Neural cell (in vitro differentiated cells): ENCODE results near the gene NOSIP. TPM values are rescaled to one million over a fixed set of nuclear protein-coding genes. Genes with fewer than 3 reads are reported as not detected.

ENCODE experiments used
- H2AFZ ChIP-seq: fragments of 200-600, 300-800 bp; sonication (generic), shearing (Covaris generic); 2 replicates; pipeline ENCODE4 v1.6.0; 2014; ENCODE audit warnings: low read depth, mild to moderate bottlenecking, antibody characterized with exemption, low read length, moderate library complexity
- H3F3A ChIP-seq: fragments of 200-600 bp; shearing (Covaris generic); 2 replicates; pipeline ENCODE4 v1.6.1; 2016; ENCODE audit warnings: mild to moderate bottlenecking, moderate library complexity, mixed read lengths, antibody characterized with exemption, low read length; ENCODE audit not compliant: insufficient read depth, poor library complexity, severe bottlenecking
- H3K27ac ChIP-seq: fragments of 200-600, 300-800 bp; sonication (generic), shearing (Covaris generic); 2 replicates; pipeline ENCODE4 v1.5.1; 2014; ENCODE audit warnings: mild to moderate bottlenecking, low read length, moderate library complexity
- H3K27me3 ChIP-seq: fragments of 300-800, 200-600 bp; sonication (generic), shearing (Covaris generic); 2 replicates; pipeline ENCODE4 v1.6.0; 2014; ENCODE audit warnings: mild to moderate bottlenecking, low read depth, low read length, moderate library complexity; ENCODE audit not compliant: insufficient read depth
- H3K36me3 ChIP-seq: fragments of 300-800, 200-600 bp; sonication (generic), shearing (Covaris generic); 2 replicates; pipeline ENCODE4 v1.5.1; 2014; ENCODE audit warnings: mild to moderate bottlenecking, antibody characterized with exemption, low read length, moderate library complexity; ENCODE audit not compliant: insufficient read depth
- H3K4me2 ChIP-seq: fragments of 300-800, 200-600 bp; sonication (generic), shearing (Covaris generic); 2 replicates; pipeline ENCODE4 v1.6.0; 2014; ENCODE audit warnings: mild to moderate bottlenecking, low read length
- H3K4me3 ChIP-seq: fragments of 300-800, 200-600 bp; sonication (generic), shearing (Covaris generic); 2 replicates; pipeline ENCODE4 v1.5.1; 2014; ENCODE audit warnings: mild to moderate bottlenecking, low read length, moderate library complexity
- H3K79me2 ChIP-seq: fragments of 200-600 bp; shearing (Covaris generic); replicated peaks from 2 replicates; pipeline ENCODE4 v1.6.0; 2014; ENCODE audit warnings: mild to moderate bottlenecking, low read length, moderate library complexity; ENCODE audit not compliant: insufficient read depth
- H3K9ac ChIP-seq: fragments of 300-800, 200-600 bp; sonication (generic), shearing (Covaris generic); 2 replicates; pipeline ENCODE4 v1.6.1; 2016; ENCODE audit warnings: mild to moderate bottlenecking, low read length, mixed read lengths
- H3K9me2 ChIP-seq: fragments of 200-600 bp; shearing (Covaris generic); 2 replicates; pipeline ENCODE4 v1.6.1; 2016; ENCODE audit warnings: mild to moderate bottlenecking, low read length, mixed read lengths; ENCODE audit not compliant: insufficient read depth
- H3K9me3 ChIP-seq: fragments of 200-600, 300-800 bp; sonication (generic), shearing (Covaris generic); 2 replicates; pipeline ENCODE4 v1.6.1; 2016; ENCODE audit warnings: mild to moderate bottlenecking, mixed run types, low read length, moderate library complexity, mixed read lengths
- H4K20me1 ChIP-seq: fragments of 200-600 bp; shearing (Covaris generic); 2 replicates; pipeline ENCODE4 v1.6.1; 2016; ENCODE audit warnings: mild to moderate bottlenecking, mixed run types; ENCODE audit not compliant: insufficient read depth
- EP300 ChIP-seq: fragments of 450-650 bp; conservative IDR thresholded peaks from 2 replicates; pipeline ENCODE4 v1.6.1; 2014; ENCODE audit warnings: antibody characterized with exemption, mild to moderate bottlenecking, moderate library complexity; ENCODE audit not compliant: poor library complexity, severe bottlenecking
- EZH2 ChIP-seq: fragments of 200-600, 300-800 bp; shearing (Covaris generic), sonication (generic); IDR thresholded peaks from 2 replicates; pipeline ENCODE4 v1.6.1; 2014; ENCODE audit warnings: antibody characterized with exemption, low read length, borderline replicate concordance, mild to moderate bottlenecking; ENCODE audit not compliant: insufficient read depth, poor library complexity, severe bottlenecking
- MXI1 ChIP-seq: fragments of 450-650 bp; conservative IDR thresholded peaks from 2 replicates; pipeline ENCODE4 v1.6.1; 2014; ENCODE audit warnings: antibody characterized with exemption, mild to moderate bottlenecking; ENCODE audit not compliant: poor library complexity, severe bottlenecking
- POLR2AphosphoS5 ChIP-seq: IDR thresholded peaks from 2 replicates; pipeline ENCODE4 v1.6.1; 2012
- RAD21 ChIP-seq: fragments of 450-650 bp; conservative IDR thresholded peaks from 2 replicates; pipeline ENCODE4 v1.6.1; 2014; ENCODE audit warnings: antibody characterized with exemption, mild to moderate bottlenecking, moderate library complexity
- SMC3 ChIP-seq: fragments of 450-650 bp; conservative IDR thresholded peaks from 2 replicates; pipeline ENCODE4 v1.6.1; 2014; ENCODE audit warnings: antibody characterized with exemption, mild to moderate bottlenecking, moderate library complexity; ENCODE audit not compliant: poor library complexity
- TAF1 ChIP-seq: IDR thresholded peaks from 2 replicates; pipeline ENCODE4 v1.6.1; 2012; ENCODE audit warnings: low read depth
- polyA plus RNA-seq: library from polyadenylated mRNA; depleted of rRNA; stranded (reverse); fragments of >200 nt; gene quantifications from 2 replicates; pipeline ENCODE4 v1.2.3, GENCODE V29; 2014
- TF ChIP-seq, protein P1 (sequence below): fragments of 450-650 bp; IDR thresholded peaks from 2 replicates; pipeline ENCODE4 v1.5.1; 2014; ENCODE audit warnings: antibody characterized with exemption, mild to moderate bottlenecking, moderate library complexity; ENCODE audit not compliant: poor library complexity, severe bottlenecking
- TF ChIP-seq, protein P2 (sequence below): IDR thresholded peaks from 2 replicates; pipeline ENCODE4 v1.6.1; 2012; ENCODE audit warnings: borderline replicate concordance

NOSIP gene
- polyA plus RNA-seq, 1 donor from 2014 or later: 129 TPM

DNA sequence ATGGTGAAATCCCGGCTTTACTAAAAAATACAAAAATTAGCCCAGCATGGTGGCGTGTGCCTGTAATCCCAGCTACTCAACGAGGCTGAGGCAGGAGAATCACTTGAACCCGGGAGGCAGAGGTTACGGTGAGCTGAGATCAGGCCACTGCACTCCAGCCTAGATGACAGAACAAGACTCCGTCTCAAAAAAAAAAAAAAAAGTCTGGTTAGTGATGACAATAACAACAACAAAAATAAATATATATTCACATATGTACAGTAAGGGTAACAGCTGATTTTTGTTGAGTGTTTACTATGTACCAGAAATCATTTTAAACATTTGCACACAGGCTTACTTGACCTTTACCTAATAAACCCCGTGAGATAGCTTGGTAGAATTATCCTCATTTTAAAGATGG is 36.6 kb upstream of the NOSIP start:
- no peak overlapping the region for H3K4me3 ChIP-seq
- H2AFZ ChIP-seq: no peak overlapping the region
- no peaks in the 10 kb centered on the region for H3K9me2 ChIP-seq
- H3K9me3 ChIP-seq: no peaks in the 10 kb centered on the region
- no peaks in the 10 kb centered on the region for H3F3A ChIP-seq
- H3K27me3 ChIP-seq: no peaks in the 10 kb centered on the region
- H3K9ac ChIP-seq: no peak overlapping the region
- peaks cover 4% of the 10 kb centered on the region for H3K79me2 ChIP-seq
- peaks cover 4% of the 10 kb centered on the region for H3K36me3 ChIP-seq
- no peaks in the 10 kb centered on the region for H4K20me1 ChIP-seq
- H3K27ac ChIP-seq: no peak overlapping the region
- TF ChIP-seq, protein P1, sequence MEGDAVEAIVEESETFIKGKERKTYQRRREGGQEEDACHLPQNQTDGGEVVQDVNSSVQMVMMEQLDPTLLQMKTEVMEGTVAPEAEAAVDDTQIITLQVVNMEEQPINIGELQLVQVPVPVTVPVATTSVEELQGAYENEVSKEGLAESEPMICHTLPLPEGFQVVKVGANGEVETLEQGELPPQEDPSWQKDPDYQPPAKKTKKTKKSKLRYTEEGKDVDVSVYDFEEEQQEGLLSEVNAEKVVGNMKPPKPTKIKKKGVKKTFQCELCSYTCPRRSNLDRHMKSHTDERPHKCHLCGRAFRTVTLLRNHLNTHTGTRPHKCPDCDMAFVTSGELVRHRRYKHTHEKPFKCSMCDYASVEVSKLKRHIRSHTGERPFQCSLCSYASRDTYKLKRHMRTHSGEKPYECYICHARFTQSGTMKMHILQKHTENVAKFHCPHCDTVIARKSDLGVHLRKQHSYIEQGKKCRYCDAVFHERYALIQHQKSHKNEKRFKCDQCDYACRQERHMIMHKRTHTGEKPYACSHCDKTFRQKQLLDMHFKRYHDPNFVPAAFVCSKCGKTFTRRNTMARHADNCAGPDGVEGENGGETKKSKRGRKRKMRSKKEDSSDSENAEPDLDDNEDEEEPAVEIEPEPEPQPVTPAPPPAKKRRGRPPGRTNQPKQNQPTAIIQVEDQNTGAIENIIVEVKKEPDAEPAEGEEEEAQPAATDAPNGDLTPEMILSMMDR: no peak
- TF ChIP-seq POLR2AphosphoS5 (no peak), SMC3 (no peak), EP300 (no peak), EZH2 (no peak), MXI1 (no peak), RAD21 (no peak), TAF1 (no peak)
- TF ChIP-seq, protein P2, sequence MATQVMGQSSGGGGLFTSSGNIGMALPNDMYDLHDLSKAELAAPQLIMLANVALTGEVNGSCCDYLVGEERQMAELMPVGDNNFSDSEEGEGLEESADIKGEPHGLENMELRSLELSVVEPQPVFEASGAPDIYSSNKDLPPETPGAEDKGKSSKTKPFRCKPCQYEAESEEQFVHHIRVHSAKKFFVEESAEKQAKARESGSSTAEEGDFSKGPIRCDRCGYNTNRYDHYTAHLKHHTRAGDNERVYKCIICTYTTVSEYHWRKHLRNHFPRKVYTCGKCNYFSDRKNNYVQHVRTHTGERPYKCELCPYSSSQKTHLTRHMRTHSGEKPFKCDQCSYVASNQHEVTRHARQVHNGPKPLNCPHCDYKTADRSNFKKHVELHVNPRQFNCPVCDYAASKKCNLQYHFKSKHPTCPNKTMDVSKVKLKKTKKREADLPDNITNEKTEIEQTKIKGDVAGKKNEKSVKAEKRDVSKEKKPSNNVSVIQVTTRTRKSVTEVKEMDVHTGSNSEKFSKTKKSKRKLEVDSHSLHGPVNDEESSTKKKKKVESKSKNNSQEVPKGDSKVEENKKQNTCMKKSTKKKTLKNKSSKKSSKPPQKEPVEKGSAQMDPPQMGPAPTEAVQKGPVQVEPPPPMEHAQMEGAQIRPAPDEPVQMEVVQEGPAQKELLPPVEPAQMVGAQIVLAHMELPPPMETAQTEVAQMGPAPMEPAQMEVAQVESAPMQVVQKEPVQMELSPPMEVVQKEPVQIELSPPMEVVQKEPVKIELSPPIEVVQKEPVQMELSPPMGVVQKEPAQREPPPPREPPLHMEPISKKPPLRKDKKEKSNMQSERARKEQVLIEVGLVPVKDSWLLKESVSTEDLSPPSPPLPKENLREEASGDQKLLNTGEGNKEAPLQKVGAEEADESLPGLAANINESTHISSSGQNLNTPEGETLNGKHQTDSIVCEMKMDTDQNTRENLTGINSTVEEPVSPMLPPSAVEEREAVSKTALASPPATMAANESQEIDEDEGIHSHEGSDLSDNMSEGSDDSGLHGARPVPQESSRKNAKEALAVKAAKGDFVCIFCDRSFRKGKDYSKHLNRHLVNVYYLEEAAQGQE: no peak
- H3K4me2 ChIP-seq: no peak overlapping the region

DNA sequence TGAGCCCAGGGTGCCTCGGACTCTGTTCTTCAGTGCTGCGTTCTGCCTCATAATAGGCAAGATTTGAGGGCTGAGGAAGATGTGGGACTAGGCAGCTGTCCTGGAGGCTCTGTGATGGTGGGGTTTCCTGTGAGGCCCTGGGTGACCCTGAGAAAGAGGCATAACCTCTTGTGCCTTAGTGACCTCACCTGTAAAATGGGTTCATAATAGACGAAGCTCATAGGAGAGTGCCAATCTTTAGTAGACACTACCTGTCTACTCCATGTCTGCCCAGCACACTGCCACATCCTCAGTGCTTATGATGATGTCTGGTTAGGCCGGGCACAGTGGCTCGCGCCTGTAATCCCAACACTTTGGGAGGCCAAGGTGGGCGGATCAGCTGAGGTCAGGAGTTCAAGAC is 36.2 kb upstream of the NOSIP start:
- Histone ChIP-seq H3K4me3 (no peak overlapping the region), H3K36me3 (peaks cover 4% of the 10 kb centered on the region), H3K4me2 (no peak overlapping the region), H2AFZ (no peak overlapping the region), H3K9me2 (no peaks in the 10 kb centered on the region), H3F3A (no peaks in the 10 kb centered on the region), H4K20me1 (no peaks in the 10 kb centered on the region), H3K79me2 (peaks cover 4% of the 10 kb centered on the region), H3K27me3 (no peaks in the 10 kb centered on the region), H3K9me3 (no peaks in the 10 kb centered on the region), H3K27ac (no peak overlapping the region), H3K9ac (no peak overlapping the region)
- TF ChIP-seq MXI1 (no peak), SMC3 (no peak), EZH2 (no peak), POLR2AphosphoS5 (no peak), TAF1 (no peak), RAD21 (no peak), EP300 (no peak)
- TF ChIP-seq, protein P2: no peak
- TF ChIP-seq, protein P1: no peak
